Neural cell (in vitro differentiated cells): ENCODE measurements around the gene SELENON. TPM values are rescaled to one million over a fixed set of nuclear protein-coding genes. Genes with fewer than 3 reads are reported as not detected.

Experiments
- H2AFZ ChIP-seq: fragments of 200-600, 300-800 bp; sonication (generic), shearing (Covaris generic); 2 replicates; pipeline ENCODE4 v1.6.0; 2014; ENCODE audit warnings: low read depth, mild to moderate bottlenecking, antibody characterized with exemption, low read length, moderate library complexity
- H3F3A ChIP-seq: fragments of 200-600 bp; shearing (Covaris generic); 2 replicates; pipeline ENCODE4 v1.6.1; 2016; ENCODE audit warnings: mild to moderate bottlenecking, moderate library complexity, mixed read lengths, antibody characterized with exemption, low read length; ENCODE audit not compliant: insufficient read depth, poor library complexity, severe bottlenecking
- H3K27ac ChIP-seq: fragments of 200-600, 300-800 bp; sonication (generic), shearing (Covaris generic); 2 replicates; pipeline ENCODE4 v1.5.1; 2014; ENCODE audit warnings: mild to moderate bottlenecking, low read length, moderate library complexity
- H3K27me3 ChIP-seq: fragments of 300-800, 200-600 bp; sonication (generic), shearing (Covaris generic); 2 replicates; pipeline ENCODE4 v1.6.0; 2014; ENCODE audit warnings: mild to moderate bottlenecking, low read depth, low read length, moderate library complexity; ENCODE audit not compliant: insufficient read depth
- H3K36me3 ChIP-seq: fragments of 300-800, 200-600 bp; sonication (generic), shearing (Covaris generic); 2 replicates; pipeline ENCODE4 v1.5.1; 2014; ENCODE audit warnings: mild to moderate bottlenecking, antibody characterized with exemption, low read length, moderate library complexity; ENCODE audit not compliant: insufficient read depth
- H3K4me2 ChIP-seq: fragments of 300-800, 200-600 bp; sonication (generic), shearing (Covaris generic); 2 replicates; pipeline ENCODE4 v1.6.0; 2014; ENCODE audit warnings: mild to moderate bottlenecking, low read length
- H3K4me3 ChIP-seq: fragments of 300-800, 200-600 bp; sonication (generic), shearing (Covaris generic); 2 replicates; pipeline ENCODE4 v1.5.1; 2014; ENCODE audit warnings: mild to moderate bottlenecking, low read length, moderate library complexity
- H3K79me2 ChIP-seq: fragments of 200-600 bp; shearing (Covaris generic); replicated peaks from 2 replicates; pipeline ENCODE4 v1.6.0; 2014; ENCODE audit warnings: mild to moderate bottlenecking, low read length, moderate library complexity; ENCODE audit not compliant: insufficient read depth
- H3K9ac ChIP-seq: fragments of 300-800, 200-600 bp; sonication (generic), shearing (Covaris generic); 2 replicates; pipeline ENCODE4 v1.6.1; 2016; ENCODE audit warnings: mild to moderate bottlenecking, low read length, mixed read lengths
- H3K9me2 ChIP-seq: fragments of 200-600 bp; shearing (Covaris generic); 2 replicates; pipeline ENCODE4 v1.6.1; 2016; ENCODE audit warnings: mild to moderate bottlenecking, low read length, mixed read lengths; ENCODE audit not compliant: insufficient read depth
- H3K9me3 ChIP-seq: fragments of 200-600, 300-800 bp; sonication (generic), shearing (Covaris generic); 2 replicates; pipeline ENCODE4 v1.6.1; 2016; ENCODE audit warnings: mild to moderate bottlenecking, mixed run types, low read length, moderate library complexity, mixed read lengths
- H4K20me1 ChIP-seq: fragments of 200-600 bp; shearing (Covaris generic); 2 replicates; pipeline ENCODE4 v1.6.1; 2016; ENCODE audit warnings: mild to moderate bottlenecking, mixed run types; ENCODE audit not compliant: insufficient read depth
- CTCF ChIP-seq: fragments of 450-650 bp; IDR thresholded peaks from 2 replicates; pipeline ENCODE4 v1.5.1; 2014; ENCODE audit warnings: antibody characterized with exemption, mild to moderate bottlenecking, moderate library complexity; ENCODE audit not compliant: poor library complexity, severe bottlenecking
- EP300 ChIP-seq: fragments of 450-650 bp; conservative IDR thresholded peaks from 2 replicates; pipeline ENCODE4 v1.6.1; 2014; ENCODE audit warnings: antibody characterized with exemption, mild to moderate bottlenecking, moderate library complexity; ENCODE audit not compliant: poor library complexity, severe bottlenecking
- EZH2 ChIP-seq: fragments of 200-600, 300-800 bp; shearing (Covaris generic), sonication (generic); IDR thresholded peaks from 2 replicates; pipeline ENCODE4 v1.6.1; 2014; ENCODE audit warnings: antibody characterized with exemption, low read length, borderline replicate concordance, mild to moderate bottlenecking; ENCODE audit not compliant: insufficient read depth, poor library complexity, severe bottlenecking
- MXI1 ChIP-seq: fragments of 450-650 bp; conservative IDR thresholded peaks from 2 replicates; pipeline ENCODE4 v1.6.1; 2014; ENCODE audit warnings: antibody characterized with exemption, mild to moderate bottlenecking; ENCODE audit not compliant: poor library complexity, severe bottlenecking
- POLR2AphosphoS5 ChIP-seq: IDR thresholded peaks from 2 replicates; pipeline ENCODE4 v1.6.1; 2012
- RAD21 ChIP-seq: fragments of 450-650 bp; conservative IDR thresholded peaks from 2 replicates; pipeline ENCODE4 v1.6.1; 2014; ENCODE audit warnings: antibody characterized with exemption, mild to moderate bottlenecking, moderate library complexity
- REST ChIP-seq: IDR thresholded peaks from 2 replicates; pipeline ENCODE4 v1.6.1; 2012; ENCODE audit warnings: borderline replicate concordance
- SMC3 ChIP-seq: fragments of 450-650 bp; conservative IDR thresholded peaks from 2 replicates; pipeline ENCODE4 v1.6.1; 2014; ENCODE audit warnings: antibody characterized with exemption, mild to moderate bottlenecking, moderate library complexity; ENCODE audit not compliant: poor library complexity
- TAF1 ChIP-seq: IDR thresholded peaks from 2 replicates; pipeline ENCODE4 v1.6.1; 2012; ENCODE audit warnings: low read depth
- polyA plus RNA-seq: library from polyadenylated mRNA; depleted of rRNA; stranded (reverse); fragments of >200 nt; gene quantifications from 2 replicates; pipeline ENCODE4 v1.2.3, GENCODE V29; 2014

SELENON gene
- polyA plus RNA-seq, 1 donor from 2014 or later = 6.5 TPM

- Histone ChIP-seq H3K79me2 (no peaks in the 10 kb centered on the region), H3F3A (no peaks in the 10 kb centered on the region)
Measured at GRCh38 chr1:25795946-25796810, 3.8 kb upstream of the SELENON start.

More at GRCh38 chr1:25795946-25796810, 3.8 kb upstream of the SELENON start:
- no peaks in the 10 kb centered on the region for H3K9me3 ChIP-seq
- no peak for TF ChIP-seq RAD21
- TF ChIP-seq EZH2 = no peak
- TF ChIP-seq EP300 = no peak
- no peak for TF ChIP-seq MXI1
- no peak for TF ChIP-seq TAF1
- TF ChIP-seq CTCF = no peak
- no peak for TF ChIP-seq POLR2AphosphoS5
- no peak for TF ChIP-seq SMC3
- no peak for TF ChIP-seq REST
- no peaks in the 10 kb centered on the region for H3K9me2 ChIP-seq
- no peak overlapping the region for H3K27ac ChIP-seq
- H4K20me1 ChIP-seq = no peaks in the 10 kb centered on the region
- H3K36me3 ChIP-seq = no peaks in the 10 kb centered on the region
- H3K4me2 ChIP-seq = no peak overlapping the region
- no peak overlapping the region for H3K9ac ChIP-seq
- H3K4me3 ChIP-seq = no peak overlapping the region
- H2AFZ ChIP-seq = no peak overlapping the region
- no peaks in the 10 kb centered on the region for H3K27me3 ChIP-seq
